D721Med (cell line): ENCODE data around the gene KCNG2.

ENCODE experiments used
- DNase-seq: peaks from one replicate; pipeline ENCODE4 v3.0.0; 2011; ENCODE audit warnings: low spot score; ENCODE audit not compliant: insufficient read length
- FAIRE-seq: peaks from 2 replicates; lab custom pipeline; 2011; peaks lifted over from hg19 to GRCh38; lab: Jason Lieb, UNC
- TF ChIP-seq, protein P1 (sequence below): IDR thresholded peaks from 2 replicates; pipeline ENCODE4 v1.5.1; 2012; ENCODE audit warnings: mild to moderate bottlenecking, control low read depth; ENCODE audit not compliant: insufficient read depth; ENCODE audit errors: missing control alignments

KCNG2 gene

DNA sequence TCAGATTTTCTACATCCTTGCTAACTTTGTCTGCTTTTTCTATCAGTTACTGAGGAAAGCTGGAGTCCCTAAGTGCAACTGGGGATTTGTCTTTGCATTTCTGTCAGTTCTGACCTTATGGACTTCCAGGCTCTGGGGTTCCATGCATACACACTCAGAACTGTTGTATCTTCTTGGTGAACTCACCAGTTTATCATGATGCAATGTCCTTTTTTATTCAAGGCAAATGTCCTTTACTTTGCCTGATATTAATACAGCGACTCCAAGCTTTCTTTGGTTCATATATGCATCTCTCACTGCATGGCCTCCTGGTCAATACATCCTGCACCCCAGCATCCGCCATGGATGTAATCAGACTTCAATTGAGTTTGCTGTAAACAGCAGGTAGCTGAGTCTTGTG lies 109.0 kb downstream of the KCNG2 start:
- TF ChIP-seq, protein P1, sequence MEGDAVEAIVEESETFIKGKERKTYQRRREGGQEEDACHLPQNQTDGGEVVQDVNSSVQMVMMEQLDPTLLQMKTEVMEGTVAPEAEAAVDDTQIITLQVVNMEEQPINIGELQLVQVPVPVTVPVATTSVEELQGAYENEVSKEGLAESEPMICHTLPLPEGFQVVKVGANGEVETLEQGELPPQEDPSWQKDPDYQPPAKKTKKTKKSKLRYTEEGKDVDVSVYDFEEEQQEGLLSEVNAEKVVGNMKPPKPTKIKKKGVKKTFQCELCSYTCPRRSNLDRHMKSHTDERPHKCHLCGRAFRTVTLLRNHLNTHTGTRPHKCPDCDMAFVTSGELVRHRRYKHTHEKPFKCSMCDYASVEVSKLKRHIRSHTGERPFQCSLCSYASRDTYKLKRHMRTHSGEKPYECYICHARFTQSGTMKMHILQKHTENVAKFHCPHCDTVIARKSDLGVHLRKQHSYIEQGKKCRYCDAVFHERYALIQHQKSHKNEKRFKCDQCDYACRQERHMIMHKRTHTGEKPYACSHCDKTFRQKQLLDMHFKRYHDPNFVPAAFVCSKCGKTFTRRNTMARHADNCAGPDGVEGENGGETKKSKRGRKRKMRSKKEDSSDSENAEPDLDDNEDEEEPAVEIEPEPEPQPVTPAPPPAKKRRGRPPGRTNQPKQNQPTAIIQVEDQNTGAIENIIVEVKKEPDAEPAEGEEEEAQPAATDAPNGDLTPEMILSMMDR, result no peak
- FAIRE-seq (peak; percentile 97), DNase-seq (no peak)

DNA sequence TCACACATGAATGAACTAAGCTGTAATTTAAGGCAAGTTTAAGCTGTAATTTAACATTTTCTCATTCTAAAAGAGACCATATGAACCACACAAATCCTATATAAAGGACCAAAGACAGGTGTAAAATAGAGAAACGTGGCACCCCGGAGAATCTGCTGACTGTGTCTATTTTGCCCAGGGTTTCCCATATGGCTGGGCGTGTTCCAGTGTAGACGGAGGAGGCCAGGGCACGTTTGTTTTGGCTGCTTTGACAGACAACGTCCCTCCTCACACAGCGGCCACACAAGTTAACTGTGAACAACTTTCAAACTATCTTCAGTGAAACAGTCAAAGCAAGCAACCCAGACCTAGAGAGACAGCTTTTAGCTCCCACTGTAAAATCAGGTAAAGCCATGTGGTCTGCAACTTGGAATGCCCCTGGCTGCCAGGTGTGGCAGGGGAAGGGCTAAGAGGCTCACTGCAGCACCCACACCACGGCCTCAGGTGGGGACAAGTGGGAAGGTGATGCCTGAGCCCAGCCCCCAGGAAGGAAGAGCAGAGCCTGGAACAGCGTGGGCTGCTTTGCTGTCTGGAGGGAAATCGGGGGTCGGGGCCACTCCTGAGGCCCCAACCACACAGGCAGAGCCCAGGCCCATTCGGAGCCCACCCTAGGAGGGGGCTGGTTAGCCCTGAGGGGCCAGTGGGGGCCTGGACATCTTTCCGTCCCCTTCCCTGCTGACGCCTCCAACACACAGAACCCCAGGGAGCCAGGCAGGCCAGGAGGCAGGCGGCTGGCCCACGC lies 113.0 kb downstream of the KCNG2 start:
- no peak for DNase-seq
- FAIRE-seq, result no peak
- TF ChIP-seq, protein P1, result no peak

DNA sequence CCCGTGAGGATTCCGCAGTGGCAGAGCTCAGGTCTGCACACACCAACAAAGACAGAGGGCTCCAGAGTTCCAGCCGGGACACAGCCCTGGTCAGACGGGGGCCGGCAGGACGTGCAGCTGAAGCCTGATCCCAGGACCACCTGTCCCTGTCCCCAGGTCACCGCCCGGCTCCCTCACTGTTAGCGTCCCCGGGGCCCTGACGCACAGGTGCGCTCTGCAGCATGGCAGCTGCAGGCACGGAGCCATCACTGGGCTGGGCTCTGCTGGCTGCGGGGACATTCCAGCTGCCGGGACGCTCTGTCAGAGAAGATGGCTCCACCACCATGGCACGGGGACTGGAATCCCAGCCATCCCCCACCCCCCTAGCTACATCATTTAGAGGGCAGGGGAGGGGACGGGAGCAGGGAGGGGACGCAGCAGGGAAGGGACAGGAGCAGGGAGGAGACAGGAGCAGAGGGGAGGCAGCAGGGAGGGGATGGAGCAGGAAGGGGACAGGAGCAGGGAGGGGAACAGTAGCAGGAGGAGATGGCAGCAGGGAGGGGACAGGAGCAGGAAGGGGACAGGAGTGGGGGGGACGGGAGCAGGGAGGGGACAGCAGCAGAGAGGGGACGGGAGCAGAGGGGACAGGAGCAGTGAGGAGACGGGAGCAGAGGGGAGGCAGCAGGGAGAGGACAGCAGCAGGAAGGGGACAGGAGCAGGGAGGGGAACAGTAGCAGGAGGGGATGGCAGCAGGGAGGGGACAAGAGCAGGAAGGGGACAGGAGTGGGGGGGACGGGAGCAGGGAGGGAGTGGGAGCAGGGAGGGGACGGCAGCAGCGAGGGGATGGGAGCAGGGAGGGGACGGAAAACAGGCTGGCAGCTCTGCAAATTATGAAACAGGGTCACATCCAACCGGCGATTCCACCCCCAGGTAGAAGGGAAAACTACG lies 113.9 kb downstream of the KCNG2 start:
- TF ChIP-seq, protein P1, result no peak
- FAIRE-seq, result no peak
- no peak for DNase-seq

DNA sequence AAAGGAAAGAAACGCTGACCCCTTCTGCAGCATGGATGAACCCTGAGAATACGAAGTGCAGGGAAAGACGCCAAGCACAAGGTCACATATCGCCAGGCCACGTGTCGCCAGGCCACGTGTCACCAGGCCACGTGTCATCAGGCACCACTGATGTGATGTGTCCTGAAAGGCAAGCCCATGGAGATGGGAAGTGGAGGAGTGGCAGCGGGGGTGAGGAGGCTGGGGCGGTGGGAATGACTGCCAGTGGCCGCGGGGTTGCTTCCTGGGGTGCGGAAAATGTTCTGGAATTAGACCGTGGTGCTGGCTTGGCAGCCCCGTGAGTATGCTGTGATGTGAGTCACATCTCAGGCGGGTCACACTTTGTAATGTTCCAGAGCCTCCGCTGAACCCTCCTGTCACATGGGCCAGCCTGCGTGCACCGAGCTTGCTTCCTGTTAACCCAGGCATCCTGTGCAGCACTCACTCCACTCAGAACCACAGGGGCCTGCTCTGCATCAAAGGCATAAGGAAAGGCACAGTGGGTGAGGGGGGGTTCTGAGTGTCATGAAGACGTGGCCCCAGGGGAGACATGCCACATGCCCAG lies 114.8 kb downstream of the KCNG2 start:
- TF ChIP-seq, protein P1, result no peak
- FAIRE-seq, result no peak
- no peak for DNase-seq

DNA sequence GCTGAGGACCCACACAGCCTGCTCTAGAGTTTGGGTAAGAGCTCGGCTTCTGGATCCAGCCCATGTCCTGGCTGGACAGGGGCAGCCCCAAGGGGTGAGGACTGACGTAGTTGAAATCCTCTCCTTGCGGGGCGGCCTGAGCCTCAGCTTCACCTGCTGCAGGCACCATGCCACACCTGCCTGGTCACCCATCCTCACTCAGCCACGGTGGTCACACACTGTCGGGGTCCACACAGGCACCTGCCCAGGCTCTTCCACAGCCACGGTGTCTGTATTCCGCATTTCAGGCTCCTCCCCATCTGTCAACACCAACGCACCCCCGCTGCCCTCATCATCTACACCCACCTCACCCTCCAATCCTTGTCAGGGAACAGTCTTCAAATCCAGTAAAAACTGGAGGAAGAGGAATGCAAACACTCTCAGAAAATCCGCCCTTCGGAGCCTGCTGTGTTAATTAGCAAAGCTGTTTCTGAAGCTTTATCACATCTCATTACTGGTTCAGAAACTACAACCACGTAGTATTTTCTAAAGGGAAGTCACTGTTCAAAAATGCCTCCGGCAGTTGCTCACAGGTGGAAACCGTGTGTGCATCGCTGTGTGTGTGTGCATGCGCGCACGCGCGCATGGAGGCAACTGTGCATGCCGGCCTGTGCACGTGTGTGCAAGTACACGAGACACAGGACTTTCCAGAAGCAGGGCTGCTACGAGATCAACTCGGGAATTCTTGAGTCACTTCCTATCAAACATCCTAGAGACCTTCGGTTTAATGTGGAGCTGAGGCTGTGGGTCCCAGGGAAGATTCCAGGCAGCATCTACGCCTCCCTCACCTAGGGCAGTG lies 115.5 kb downstream of the KCNG2 start:
- TF ChIP-seq, protein P1, result no peak
- FAIRE-seq, result no peak
- no peak for DNase-seq

DNA sequence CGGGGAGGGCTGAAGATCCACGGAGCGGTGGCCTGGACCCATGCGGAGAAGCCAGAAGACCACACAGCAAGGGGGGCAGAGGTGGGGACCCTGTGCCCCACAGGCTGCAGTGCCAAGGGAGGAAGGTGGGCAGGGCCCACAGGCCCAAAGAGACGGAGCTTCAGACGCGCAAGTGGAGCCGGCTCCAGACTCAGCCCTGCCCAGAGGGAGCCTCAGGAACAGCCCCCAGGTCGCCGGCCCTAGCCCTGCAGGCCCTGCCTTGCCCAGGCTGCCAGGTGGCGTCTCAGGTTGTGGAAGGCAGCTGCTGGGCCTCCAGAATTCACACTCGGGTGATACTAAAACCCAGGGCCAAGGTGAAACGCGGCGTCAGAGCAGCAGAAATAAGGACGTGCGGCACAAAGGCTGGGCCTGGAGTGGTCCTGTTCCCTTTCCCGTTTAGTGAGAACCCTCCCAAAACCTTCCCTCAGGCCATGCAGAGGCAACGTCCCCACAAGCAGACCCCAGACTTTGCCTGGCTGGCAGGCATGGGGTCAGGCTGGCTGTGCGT lies 116.9 kb downstream of the KCNG2 start:
- TF ChIP-seq, protein P1, result no peak
- DNase-seq (no peak), FAIRE-seq (no peak)
